Astrocyte of the spinal cord (primary cell): ENCODE measurements around the gene KRTAP29-1.

Experiments
- DNase-seq: peaks from one replicate; pipeline ENCODE4 v3.0.0; 2011; ENCODE audit warnings: low read depth, low spot score
- H3K4me3 ChIP-seq: 2 replicates; pipeline ENCODE4 v1.5.1; 2011; ENCODE audit warnings: low read depth, mild to moderate bottlenecking, low read length, moderate library complexity
- in situ Hi-C: cut with HindIII; loops from 2 replicates; pipeline ENCODE4 v1.10.0; 2017; ENCODE audit warnings: low sequenced_read_pairs
- TF ChIP-seq, protein P1 (sequence below): IDR thresholded peaks from 2 replicates; pipeline ENCODE4 v1.5.1; 2012; ENCODE audit warnings: low read depth, mild to moderate bottlenecking, low read length, inconsistent platforms

Gene KRTAP29-1

GRCh38 chr17:41298458-41299135 lies 4.1 kb downstream of the KRTAP29-1 start:
- in situ Hi-C loops: no loop called here
- no peak overlapping the region for H3K4me3 ChIP-seq
- DNase-seq: no peak
- TF ChIP-seq, protein P1, sequence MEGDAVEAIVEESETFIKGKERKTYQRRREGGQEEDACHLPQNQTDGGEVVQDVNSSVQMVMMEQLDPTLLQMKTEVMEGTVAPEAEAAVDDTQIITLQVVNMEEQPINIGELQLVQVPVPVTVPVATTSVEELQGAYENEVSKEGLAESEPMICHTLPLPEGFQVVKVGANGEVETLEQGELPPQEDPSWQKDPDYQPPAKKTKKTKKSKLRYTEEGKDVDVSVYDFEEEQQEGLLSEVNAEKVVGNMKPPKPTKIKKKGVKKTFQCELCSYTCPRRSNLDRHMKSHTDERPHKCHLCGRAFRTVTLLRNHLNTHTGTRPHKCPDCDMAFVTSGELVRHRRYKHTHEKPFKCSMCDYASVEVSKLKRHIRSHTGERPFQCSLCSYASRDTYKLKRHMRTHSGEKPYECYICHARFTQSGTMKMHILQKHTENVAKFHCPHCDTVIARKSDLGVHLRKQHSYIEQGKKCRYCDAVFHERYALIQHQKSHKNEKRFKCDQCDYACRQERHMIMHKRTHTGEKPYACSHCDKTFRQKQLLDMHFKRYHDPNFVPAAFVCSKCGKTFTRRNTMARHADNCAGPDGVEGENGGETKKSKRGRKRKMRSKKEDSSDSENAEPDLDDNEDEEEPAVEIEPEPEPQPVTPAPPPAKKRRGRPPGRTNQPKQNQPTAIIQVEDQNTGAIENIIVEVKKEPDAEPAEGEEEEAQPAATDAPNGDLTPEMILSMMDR: no peak

- H3K4me3 ChIP-seq: no peak overlapping the region
- no peak for DNase-seq
- TF ChIP-seq, protein P1: no peak
- in situ Hi-C loops: no loop called here
These were observed 5.8 kb downstream of the KRTAP29-1 start for GRCh38 chr17:41296846-41297245.

DNA sequence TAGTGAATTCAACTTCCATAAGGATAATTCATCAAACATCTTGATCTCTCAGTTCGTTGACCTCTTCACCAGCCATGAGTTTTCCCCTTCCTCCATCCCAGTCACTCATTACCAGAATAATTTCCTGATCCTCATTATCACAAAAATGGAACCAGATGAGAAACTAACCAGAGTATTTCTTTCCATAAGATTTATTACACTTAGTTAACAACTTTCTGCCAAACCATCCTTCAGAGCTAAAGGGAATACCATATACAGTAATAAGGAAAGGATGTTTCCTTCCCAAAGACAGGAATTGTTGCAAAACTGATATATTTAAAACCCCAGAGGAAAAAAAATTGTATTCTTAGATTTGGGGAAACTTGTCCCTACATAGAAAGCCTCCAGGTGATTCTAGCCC lies 8.6 kb downstream of the KRTAP29-1 start:
- TF ChIP-seq, protein P1: no peak
- DNase-seq: no peak
- in situ Hi-C loops: no loop called here
- no peak overlapping the region for H3K4me3 ChIP-seq

GRCh38 chr17:41287050-41287449 lies 15.6 kb downstream of the KRTAP29-1 start:
- TF ChIP-seq, protein P1: no peak
- in situ Hi-C loops: no loop called here
- DNase-seq: no peak
- no peak overlapping the region for H3K4me3 ChIP-seq

DNA sequence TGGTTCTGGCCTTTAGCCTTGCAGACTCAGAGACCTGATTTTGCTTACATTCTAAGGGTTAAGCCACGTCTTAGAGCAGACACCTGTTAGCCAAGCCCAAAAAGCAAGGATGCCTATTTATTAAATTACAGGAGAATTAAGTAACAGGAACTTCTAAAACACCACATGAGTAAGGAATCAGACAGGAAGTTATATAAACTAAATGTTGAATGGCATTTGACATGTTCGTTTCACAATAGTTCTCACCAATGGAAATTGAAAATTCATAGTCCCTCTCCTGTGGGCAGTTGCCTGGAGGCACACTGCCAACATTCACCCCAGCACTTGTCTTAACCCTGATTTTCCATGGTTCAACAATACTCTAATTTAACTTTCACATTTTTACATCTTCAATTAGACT lies 18.1 kb downstream of the KRTAP29-1 start:
- in situ Hi-C loops: no loop called here
- no peak overlapping the region for H3K4me3 ChIP-seq
- DNase-seq: no peak
- TF ChIP-seq, protein P1: no peak

- no peak for DNase-seq
- TF ChIP-seq, protein P1: no peak
- in situ Hi-C loops: no loop called here
- H3K4me3 ChIP-seq: no peak overlapping the region
These were observed 18.6 kb downstream of the KRTAP29-1 start for GRCh38 chr17:41284043-41284442.
